Measurements from ENCODE around the gene PRIM2. TPM values are rescaled to one million over a fixed set of nuclear protein-coding genes. Genes with fewer than 3 reads are reported as not detected.

PRIM2 gene
- total and polyA plus RNA-seq, 2 donors from 2014 or later: 3.0 to 9.7 TPM

DNA sequence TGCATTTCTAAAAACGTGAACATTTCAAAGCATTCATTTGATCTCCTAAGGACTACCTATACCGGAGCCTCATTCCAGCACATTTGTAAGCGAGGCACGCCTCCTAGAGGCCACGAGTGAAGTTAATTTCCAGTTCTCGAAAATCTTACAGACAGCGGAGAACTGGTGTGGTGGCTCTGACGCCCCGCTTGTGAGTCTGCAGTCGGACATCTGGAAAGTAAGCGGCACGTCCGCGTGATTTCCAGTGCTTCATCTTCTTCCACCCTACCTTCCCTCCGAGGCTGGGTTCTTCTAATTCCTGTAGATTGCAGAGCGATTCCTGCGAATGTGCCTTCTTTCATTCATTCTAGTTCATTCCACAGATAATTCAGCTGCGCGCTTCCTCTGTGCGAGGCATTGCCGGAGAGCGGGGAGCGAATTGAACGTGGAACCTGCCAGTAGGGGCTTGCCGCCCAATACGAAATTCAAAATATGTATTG lies 810 bp upstream of the PRIM2 start:
- TF ChIP-seq, protein P1, sequence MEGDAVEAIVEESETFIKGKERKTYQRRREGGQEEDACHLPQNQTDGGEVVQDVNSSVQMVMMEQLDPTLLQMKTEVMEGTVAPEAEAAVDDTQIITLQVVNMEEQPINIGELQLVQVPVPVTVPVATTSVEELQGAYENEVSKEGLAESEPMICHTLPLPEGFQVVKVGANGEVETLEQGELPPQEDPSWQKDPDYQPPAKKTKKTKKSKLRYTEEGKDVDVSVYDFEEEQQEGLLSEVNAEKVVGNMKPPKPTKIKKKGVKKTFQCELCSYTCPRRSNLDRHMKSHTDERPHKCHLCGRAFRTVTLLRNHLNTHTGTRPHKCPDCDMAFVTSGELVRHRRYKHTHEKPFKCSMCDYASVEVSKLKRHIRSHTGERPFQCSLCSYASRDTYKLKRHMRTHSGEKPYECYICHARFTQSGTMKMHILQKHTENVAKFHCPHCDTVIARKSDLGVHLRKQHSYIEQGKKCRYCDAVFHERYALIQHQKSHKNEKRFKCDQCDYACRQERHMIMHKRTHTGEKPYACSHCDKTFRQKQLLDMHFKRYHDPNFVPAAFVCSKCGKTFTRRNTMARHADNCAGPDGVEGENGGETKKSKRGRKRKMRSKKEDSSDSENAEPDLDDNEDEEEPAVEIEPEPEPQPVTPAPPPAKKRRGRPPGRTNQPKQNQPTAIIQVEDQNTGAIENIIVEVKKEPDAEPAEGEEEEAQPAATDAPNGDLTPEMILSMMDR (IDR thresholded peaks at IDR 0.05; ENCODE audit: borderline replicate concordance, extremely low read depth, insufficient read depth): peak; percentile 92
- Histone ChIP-seq H3K27me3 (ENCODE audit: control insufficient read depth, insufficient read depth, low read length) (no peaks in the 10 kb centered on the region), H3K4me1 (ENCODE audit: control insufficient read depth in 2 of 3, insufficient read depth in 2 of 3, low read depth in 1 of 3, low read length in 3 of 3) (peaks cover 0 to 4% (median 4%) of the 10 kb centered on the region in 3 donors), H3K9ac (ENCODE audit: low read length in 3 of 3) (peak overlapping the region; percentile 68 to 96 (median 81)), H3K27ac (ENCODE audit: low read depth in 2 of 2, low read length in 2 of 2) (peak overlapping the region in 1 of 2 donors; percentile 35), H3K36me3 (ENCODE audit: control insufficient read depth in 2 of 3, insufficient read depth in 3 of 3, low read length in 3 of 3) (peaks cover 0 to 3% (median 0%) of the 10 kb centered on the region in 3 donors), H3K9me3 (ENCODE audit: control insufficient read depth in 2 of 3, insufficient read depth in 1 of 3, low read length in 3 of 3) (no peaks in the 10 kb centered on the region), H3K4me3 (ENCODE audit: low read length in 3 of 3) (peak overlapping the region; percentile 88 to 95 (median 92))
- DNase-seq (peak; percentile 83 to 96 (median 91)), FAIRE-seq (peak; percentile 60)
- intact Hi-C loops (cut with DNase I): loop anchor here (10.0 kb wide), 1 partner anchor 412 kb away; no protein-coding TSS in a partner anchor

- H3K27ac ChIP-seq (ENCODE audit: low read depth in 2 of 2, low read length in 2 of 2): no peak overlapping the region
- FAIRE-seq: no peak
- DNase-seq: peak in 1 of 5 donors; percentile 9
- no peak overlapping the region for H3K4me3 ChIP-seq (ENCODE audit: low read length in 3 of 3)
- TF ChIP-seq, protein P1 (IDR thresholded peaks at IDR 0.05; ENCODE audit: borderline replicate concordance, extremely low read depth, insufficient read depth): no peak
- no peaks in the 10 kb centered on the region for H3K27me3 ChIP-seq (ENCODE audit: control insufficient read depth, insufficient read depth, low read length)
- peaks cover 0 to 10% (median 4%) of the 10 kb centered on the region in 3 donors for H3K36me3 ChIP-seq (ENCODE audit: control insufficient read depth in 2 of 3, insufficient read depth in 3 of 3, low read length in 3 of 3)
- no peaks in the 10 kb centered on the region for H3K4me1 ChIP-seq (ENCODE audit: control insufficient read depth in 2 of 3, insufficient read depth in 2 of 3, low read depth in 1 of 3, low read length in 3 of 3)
- H3K9me3 ChIP-seq (ENCODE audit: control insufficient read depth in 2 of 3, insufficient read depth in 1 of 3, low read length in 3 of 3): peaks cover under 1 to 4% (median 1%) of the 10 kb centered on the region in 3 donors
- no peak overlapping the region for H3K9ac ChIP-seq (ENCODE audit: low read length in 3 of 3)
- intact Hi-C loops (cut with DNase I): no loop called here
Observed at GRCh38 chr6:57324538-57324937, 7.1 kb downstream of the PRIM2 start.

GRCh38 chr6:57327311-57327710 lies 9.9 kb downstream of the PRIM2 start:
- H3K36me3 ChIP-seq (ENCODE audit: control insufficient read depth in 2 of 3, insufficient read depth in 3 of 3, low read length in 3 of 3): peaks cover 0 to 7% (median 4%) of the 10 kb centered on the region in 3 donors
- DNase-seq: no peak
- peaks cover 1 to 8% (median 2%) of the 10 kb centered on the region in 3 donors for H3K9me3 ChIP-seq (ENCODE audit: control insufficient read depth in 2 of 3, insufficient read depth in 1 of 3, low read length in 3 of 3)
- H3K27me3 ChIP-seq (ENCODE audit: control insufficient read depth, insufficient read depth, low read length): no peaks in the 10 kb centered on the region
- H3K4me1 ChIP-seq (ENCODE audit: control insufficient read depth in 2 of 3, insufficient read depth in 2 of 3, low read depth in 1 of 3, low read length in 3 of 3): no peaks in the 10 kb centered on the region
- no peak overlapping the region for H3K27ac ChIP-seq (ENCODE audit: low read depth in 2 of 2, low read length in 2 of 2)
- H3K4me3 ChIP-seq (ENCODE audit: low read length in 3 of 3): no peak overlapping the region
- no peak overlapping the region for H3K9ac ChIP-seq (ENCODE audit: low read length in 3 of 3)
- FAIRE-seq: no peak
- TF ChIP-seq, protein P1 (IDR thresholded peaks at IDR 0.05; ENCODE audit: borderline replicate concordance, extremely low read depth, insufficient read depth): no peak
- intact Hi-C loops (cut with DNase I): no loop called here

All from kidney (tissue), 14 donors.